SK-N-SH (cell line): ENCODE results near the gene NHS. TPM values are rescaled to one million over a fixed set of nuclear protein-coding genes. Genes with fewer than 3 reads are reported as not detected.

Experiments
- CTCF ChIA-PET: fragments of 300-600, 350-600 bp; formaldehyde crosslinking; extraction: SDS; loops from one replicate; lab custom pipeline; 2021; lab: Yijun Ruan, JAX
- POLR2A ChIA-PET: fragments of 350-600 bp; sonication (Branson Sonifier 250); formaldehyde crosslinking; extraction: SDS; loops from one replicate; lab custom pipeline; 2020; ENCODE audit warnings: antibody characterized with exemption, inconsistent platforms; lab: Yijun Ruan, JAX
- DNase-seq: peaks from one replicate; pipeline ENCODE4 v3.0.0; 2012
- H2AFZ ChIP-seq: fragments of 200-600 bp; sonication (generic); 2 replicates; pipeline ENCODE4 v1.8.1; 2016; ENCODE audit warnings: antibody characterized with exemption, mild to moderate bottlenecking, low read depth
- H3F3A ChIP-seq: fragments of 200-600 bp; sonication (generic); replicated peaks from 2 replicates; pipeline ENCODE3; 2016; ENCODE audit warnings: antibody characterized with exemption, mild to moderate bottlenecking; ENCODE audit not compliant: insufficient read depth
- H3K27ac ChIP-seq, 2 experiments: fragments of 200-500 bp in 1 of 2; fragments of 200-600 bp in 1 of 2; sonication (Bioruptor generic) in 1 of 2; sonication (generic), shearing (Covaris generic) in 1 of 2; 2 replicates each; pipeline versions ENCODE4 v1.5.1 to v1.6.1; 2014 to 2016; ENCODE audit warnings: low read depth in 2 of 2, inconsistent platforms in 1 of 2, low read length in 1 of 2, mild to moderate bottlenecking in 1 of 2, mixed read lengths in 1 of 2
- H3K27me3 ChIP-seq: fragments of 200-600 bp; sonication (generic), shearing (Covaris generic); 2 replicates; pipeline ENCODE4 v1.6.1; 2016; ENCODE audit warnings: mixed run types; ENCODE audit not compliant: insufficient read depth
- H3K36me3 ChIP-seq, 2 experiments: fragments of 200-500 bp in 1 of 2; fragments of 200-600 bp in 1 of 2; sonication (Bioruptor generic) in 1 of 2; sonication (generic) in 1 of 2; replicated peaks in 1 of 2; 2 replicates each; pipeline versions ENCODE3 to v1.5.1; 2014 to 2016; ENCODE audit warnings: low read length in 1 of 2, mild to moderate bottlenecking in 1 of 2; ENCODE audit not compliant: insufficient read depth in 2 of 2, control insufficient read depth in 1 of 2
- H3K4me1 ChIP-seq, 2 experiments: fragments of 200-500 bp in 1 of 2; fragments of 200-600 bp in 1 of 2; sonication (Bioruptor generic) in 1 of 2; sonication (generic), shearing (Covaris generic) in 1 of 2; 2 replicates each; pipeline versions ENCODE4 v1.5.1 to v1.6.1; 2014 to 2016; ENCODE audit warnings: low read depth in 1 of 2, low read length in 1 of 2, mixed run types in 1 of 2; ENCODE audit not compliant: insufficient read depth in 2 of 2, control insufficient read depth in 1 of 2
- H3K4me2 ChIP-seq: fragments of 200-600 bp; sonication (generic), shearing (Covaris generic); 2 replicates; pipeline ENCODE4 v1.6.1; 2017; ENCODE audit warnings: mixed run types
- H3K4me3 ChIP-seq, 2 experiments: fragments of 200-500 bp in 1 of 2; fragments of 200-600 bp in 1 of 2; sonication (Bioruptor generic) in 1 of 2; sonication (generic), shearing (Covaris generic) in 1 of 2; 2 replicates each; pipeline versions ENCODE4 v1.5.1 to v1.8.1; 2014 to 2016; ENCODE audit warnings: low read depth in 2 of 2, inconsistent platforms in 1 of 2, low read length in 1 of 2, mild to moderate bottlenecking in 1 of 2, mixed read lengths in 1 of 2, moderate library complexity in 1 of 2
- H3K79me2 ChIP-seq: fragments of 200-600 bp; sonication (generic); 2 replicates; pipeline ENCODE4 v1.8.1; 2017; ENCODE audit warnings: mild to moderate bottlenecking; ENCODE audit not compliant: insufficient read depth
- H3K9ac ChIP-seq: fragments of 200-600 bp; sonication (generic); 2 replicates; pipeline ENCODE4 v1.6.1; 2017; ENCODE audit warnings: mixed run types
- H3K9me2 ChIP-seq: fragments of 200-600 bp; sonication (generic); 2 replicates; pipeline ENCODE4 v1.6.1; 2017; ENCODE audit warnings: mixed run types
- H3K9me3 ChIP-seq: fragments of 200-600 bp; sonication (generic); 2 replicates; pipeline ENCODE4 v1.6.1; 2017; ENCODE audit warnings: mixed run types, mild to moderate bottlenecking, moderate library complexity
- H4K20me1 ChIP-seq: fragments of 200-600 bp; sonication (generic); 2 replicates; pipeline ENCODE4 v1.6.1; 2017; ENCODE audit warnings: mild to moderate bottlenecking, mixed run types; ENCODE audit not compliant: insufficient read depth
- EP300 ChIP-seq, 2 experiments: IDR thresholded peaks; 2 replicates each; pipeline versions ENCODE4 v1.4.0 to v1.6.1; 2012; ENCODE audit warnings: borderline replicate concordance in 1 of 2, low read depth in 1 of 2, low read length in 1 of 2
- FOXM1 ChIP-seq: IDR thresholded peaks from 2 replicates; pipeline ENCODE4 v1.4.0; 2012; ENCODE audit warnings: low read depth, mild to moderate bottlenecking
- GATA2 ChIP-seq: sonication (generic); formaldehyde crosslinking; IDR thresholded peaks from 2 replicates; pipeline ENCODE4 v1.5.0; 2020; ENCODE audit warnings: mild to moderate bottlenecking, missing genetic modification reagents
- MEF2A ChIP-seq: IDR thresholded peaks from 2 replicates; pipeline ENCODE4 v1.4.0; 2012; ENCODE audit warnings: low read depth, borderline replicate concordance
- NRF1 ChIP-seq: IDR thresholded peaks from 2 replicates; pipeline ENCODE4 v1.6.1; 2012; ENCODE audit warnings: low read depth, mild to moderate bottlenecking, low read length
- RCOR1 ChIP-seq: fragments of 150-350 bp; IDR thresholded peaks from 2 replicates; pipeline ENCODE4 v1.6.1; 2017; ENCODE audit warnings: antibody characterized with exemption, low read length
- SMC3 ChIP-seq: IDR thresholded peaks from 2 replicates; pipeline ENCODE4 v1.6.1; 2012; ENCODE audit warnings: low read depth, low read length, improper control_type of control experiment
- TCF12 ChIP-seq: IDR thresholded peaks from 2 replicates; pipeline ENCODE4 v1.4.0; 2012
- whole genome bisulfite sequencing: methylation state at CpG from one replicate; pipeline ENCODE4 v1.1.6; 2017; ENCODE audit warnings: low lambda C conversion rate; 5-methylcytosine and 5-hydroxymethylcytosine counted together
- polyA plus RNA-seq, 3 experiments: library from polyadenylated mRNA; depleted of rRNA; stranded (reverse); fragments of >200 nt; gene quantifications; 2 replicates each; pipeline ENCODE4 v1.2.3, GENCODE V29; 2012
- TF ChIP-seq, protein P1 (sequence below): IDR thresholded peaks from 2 replicates; pipeline ENCODE4 v1.6.1; 2012; ENCODE audit warnings: mild to moderate bottlenecking, low read depth, low read length, moderate library complexity
- TF ChIP-seq, protein P2 (sequence below): fragments of 150-350 bp; IDR thresholded peaks from 2 replicates; pipeline ENCODE4 v1.6.1; 2016; ENCODE audit warnings: mild to moderate bottlenecking, low read depth, low read length
- TF ChIP-seq, protein P3 (sequence below): IDR thresholded peaks from 2 replicates; pipeline ENCODE4 v1.4.0; 2012; ENCODE audit warnings: low read depth, borderline replicate concordance
- TF ChIP-seq, protein P4 (sequence below): IDR thresholded peaks from 2 replicates; pipeline ENCODE4 v1.4.0; 2012; ENCODE audit warnings: low read depth

NHS gene
- polyA plus RNA-seq, 1 of the 3 experiments (the other 2 are of a cell fraction) = 1.0 TPM

DNA sequence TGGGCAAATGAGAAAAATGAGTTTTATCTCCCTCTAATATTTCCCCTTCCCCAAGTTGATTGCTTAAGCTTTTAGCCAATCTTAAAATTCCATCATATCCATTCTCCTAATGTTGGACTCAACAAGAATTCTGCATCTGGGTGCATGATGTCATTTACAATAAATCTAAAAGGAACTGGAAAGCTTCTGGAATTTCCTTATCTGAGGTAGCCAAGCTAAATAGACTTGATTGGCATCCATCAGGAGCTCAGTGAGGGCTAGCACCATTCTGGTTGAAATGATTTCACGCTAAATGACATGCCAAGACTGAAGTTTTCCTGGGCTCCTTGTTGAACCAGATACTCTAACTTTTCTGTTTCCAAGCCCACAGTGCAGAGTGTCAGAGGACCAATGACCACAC is 252.0 kb downstream of the NHS start:
- no peaks in the 10 kb centered on the region for H3K9me2 ChIP-seq
- POLR2A ChIA-PET = no interaction called here

DNA sequence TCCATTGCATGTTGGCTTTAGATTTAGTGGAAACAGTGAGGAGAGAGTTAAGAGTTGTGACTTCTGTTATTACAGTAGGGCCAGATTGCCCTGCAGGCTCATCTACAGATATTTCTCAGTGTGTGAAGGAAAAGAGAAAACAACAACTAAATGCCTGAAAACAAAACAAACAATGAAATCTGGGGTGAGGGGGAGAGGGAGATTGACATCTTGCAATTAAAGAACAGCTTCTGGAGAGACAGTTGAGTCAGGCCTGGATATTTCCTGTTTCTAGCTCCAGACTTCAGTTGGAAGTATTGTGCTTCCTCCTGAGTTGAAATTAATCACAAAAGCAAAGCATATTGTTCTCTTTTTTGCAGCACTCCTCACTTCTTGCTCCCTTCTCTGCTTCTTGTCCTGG is 254.0 kb downstream of the NHS start:
- Histone ChIP-seq H3K36me3 (no peaks in the 10 kb centered on the region), H2AFZ (no peak overlapping the region), H3K9ac (no peak overlapping the region), H3K9me2 (no peaks in the 10 kb centered on the region), H3K4me3 (no peak overlapping the region), H3K4me1 (peaks cover 0 to 3% of the 10 kb centered on the region in 2 experiments; a peak in 1 of 4 replicates), H4K20me1 (no peaks in the 10 kb centered on the region), H3K27ac (no peak overlapping the region), H3F3A (no peaks in the 10 kb centered on the region), H3K4me2 (no peak overlapping the region), H3K27me3 (no peaks in the 10 kb centered on the region), H3K79me2 (no peaks in the 10 kb centered on the region), H3K9me3 (no peaks in the 10 kb centered on the region)
- no peak for DNase-seq
- ChIA-PET POLR2A (no interaction called here), CTCF (interaction anchor here (0.6 kb wide), 1 partner anchor 582 kb away, joined by 4 read pairs; no protein-coding TSS in a partner anchor)
- TF ChIP-seq, protein P1, sequence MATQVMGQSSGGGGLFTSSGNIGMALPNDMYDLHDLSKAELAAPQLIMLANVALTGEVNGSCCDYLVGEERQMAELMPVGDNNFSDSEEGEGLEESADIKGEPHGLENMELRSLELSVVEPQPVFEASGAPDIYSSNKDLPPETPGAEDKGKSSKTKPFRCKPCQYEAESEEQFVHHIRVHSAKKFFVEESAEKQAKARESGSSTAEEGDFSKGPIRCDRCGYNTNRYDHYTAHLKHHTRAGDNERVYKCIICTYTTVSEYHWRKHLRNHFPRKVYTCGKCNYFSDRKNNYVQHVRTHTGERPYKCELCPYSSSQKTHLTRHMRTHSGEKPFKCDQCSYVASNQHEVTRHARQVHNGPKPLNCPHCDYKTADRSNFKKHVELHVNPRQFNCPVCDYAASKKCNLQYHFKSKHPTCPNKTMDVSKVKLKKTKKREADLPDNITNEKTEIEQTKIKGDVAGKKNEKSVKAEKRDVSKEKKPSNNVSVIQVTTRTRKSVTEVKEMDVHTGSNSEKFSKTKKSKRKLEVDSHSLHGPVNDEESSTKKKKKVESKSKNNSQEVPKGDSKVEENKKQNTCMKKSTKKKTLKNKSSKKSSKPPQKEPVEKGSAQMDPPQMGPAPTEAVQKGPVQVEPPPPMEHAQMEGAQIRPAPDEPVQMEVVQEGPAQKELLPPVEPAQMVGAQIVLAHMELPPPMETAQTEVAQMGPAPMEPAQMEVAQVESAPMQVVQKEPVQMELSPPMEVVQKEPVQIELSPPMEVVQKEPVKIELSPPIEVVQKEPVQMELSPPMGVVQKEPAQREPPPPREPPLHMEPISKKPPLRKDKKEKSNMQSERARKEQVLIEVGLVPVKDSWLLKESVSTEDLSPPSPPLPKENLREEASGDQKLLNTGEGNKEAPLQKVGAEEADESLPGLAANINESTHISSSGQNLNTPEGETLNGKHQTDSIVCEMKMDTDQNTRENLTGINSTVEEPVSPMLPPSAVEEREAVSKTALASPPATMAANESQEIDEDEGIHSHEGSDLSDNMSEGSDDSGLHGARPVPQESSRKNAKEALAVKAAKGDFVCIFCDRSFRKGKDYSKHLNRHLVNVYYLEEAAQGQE = no peak
- TF ChIP-seq FOXM1 = no peak
- no peak for TF ChIP-seq MEF2A
- no peak for TF ChIP-seq NRF1
- TF ChIP-seq, protein P2, sequence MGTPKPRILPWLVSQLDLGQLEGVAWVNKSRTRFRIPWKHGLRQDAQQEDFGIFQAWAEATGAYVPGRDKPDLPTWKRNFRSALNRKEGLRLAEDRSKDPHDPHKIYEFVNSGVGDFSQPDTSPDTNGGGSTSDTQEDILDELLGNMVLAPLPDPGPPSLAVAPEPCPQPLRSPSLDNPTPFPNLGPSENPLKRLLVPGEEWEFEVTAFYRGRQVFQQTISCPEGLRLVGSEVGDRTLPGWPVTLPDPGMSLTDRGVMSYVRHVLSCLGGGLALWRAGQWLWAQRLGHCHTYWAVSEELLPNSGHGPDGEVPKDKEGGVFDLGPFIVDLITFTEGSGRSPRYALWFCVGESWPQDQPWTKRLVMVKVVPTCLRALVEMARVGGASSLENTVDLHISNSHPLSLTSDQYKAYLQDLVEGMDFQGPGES = no peak
- no peak for TF ChIP-seq GATA2 (CRISPR knock-in tag)

More for the DNA sequence above, 252.0 kb downstream of the NHS start:
- 60% methylated on average over 1 of the region's 1 CpG for WGBS
- TF ChIP-seq SMC3 (no peak), RCOR1 (no peak), GATA2 (CRISPR knock-in tag) (no peak), TCF12 (no peak), MEF2A (no peak), EP300 (IDR thresholded peaks at IDR 0.05; ENCODE audit: borderline replicate concordance in 1 of 2, low read depth in 1 of 2, low read length in 1 of 2) (no peak)
- TF ChIP-seq, protein P3, sequence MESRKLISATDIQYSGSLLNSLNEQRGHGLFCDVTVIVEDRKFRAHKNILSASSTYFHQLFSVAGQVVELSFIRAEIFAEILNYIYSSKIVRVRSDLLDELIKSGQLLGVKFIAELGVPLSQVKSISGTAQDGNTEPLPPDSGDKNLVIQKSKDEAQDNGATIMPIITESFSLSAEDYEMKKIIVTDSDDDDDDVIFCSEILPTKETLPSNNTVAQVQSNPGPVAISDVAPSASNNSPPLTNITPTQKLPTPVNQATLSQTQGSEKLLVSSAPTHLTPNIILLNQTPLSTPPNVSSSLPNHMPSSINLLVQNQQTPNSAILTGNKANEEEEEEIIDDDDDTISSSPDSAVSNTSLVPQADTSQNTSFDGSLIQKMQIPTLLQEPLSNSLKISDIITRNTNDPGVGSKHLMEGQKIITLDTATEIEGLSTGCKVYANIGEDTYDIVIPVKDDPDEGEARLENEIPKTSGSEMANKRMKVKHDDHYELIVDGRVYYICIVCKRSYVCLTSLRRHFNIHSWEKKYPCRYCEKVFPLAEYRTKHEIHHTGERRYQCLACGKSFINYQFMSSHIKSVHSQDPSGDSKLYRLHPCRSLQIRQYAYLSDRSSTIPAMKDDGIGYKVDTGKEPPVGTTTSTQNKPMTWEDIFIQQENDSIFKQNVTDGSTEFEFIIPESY = no peak
- TF ChIP-seq, protein P2 = no peak
- TF ChIP-seq, protein P4, sequence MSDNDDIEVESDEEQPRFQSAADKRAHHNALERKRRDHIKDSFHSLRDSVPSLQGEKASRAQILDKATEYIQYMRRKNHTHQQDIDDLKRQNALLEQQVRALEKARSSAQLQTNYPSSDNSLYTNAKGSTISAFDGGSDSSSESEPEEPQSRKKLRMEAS = no peak
- H3K27me3 ChIP-seq = no peaks in the 10 kb centered on the region
- no peak for DNase-seq
- H3K27ac ChIP-seq = no peak overlapping the region
- H3K36me3 ChIP-seq = no peaks in the 10 kb centered on the region
- no peak overlapping the region for H3K4me3 ChIP-seq
- no peaks in the 10 kb centered on the region for H3K79me2 ChIP-seq
- H4K20me1 ChIP-seq = no peaks in the 10 kb centered on the region
- CTCF ChIA-PET = interaction anchor here (0.6 kb wide), 1 partner anchor 613 kb away, joined by 5 read pairs; no protein-coding TSS in a partner anchor
- no peaks in the 10 kb centered on the region; a peak in 1 of 4 replicates for H3K4me1 ChIP-seq
- H3F3A ChIP-seq = no peaks in the 10 kb centered on the region
- H3K9ac ChIP-seq = no peak overlapping the region
- no peaks in the 10 kb centered on the region for H3K9me3 ChIP-seq
- H3K4me2 ChIP-seq = no peak overlapping the region
- H2AFZ ChIP-seq = no peak overlapping the region
